ENCODE measurements around the gene KMO. TPM values are rescaled to one million over a fixed set of nuclear protein-coding genes. Genes with fewer than 3 reads are reported as not detected.

The KMO gene
- total RNA-seq, 1 donor: not detected

DNA sequence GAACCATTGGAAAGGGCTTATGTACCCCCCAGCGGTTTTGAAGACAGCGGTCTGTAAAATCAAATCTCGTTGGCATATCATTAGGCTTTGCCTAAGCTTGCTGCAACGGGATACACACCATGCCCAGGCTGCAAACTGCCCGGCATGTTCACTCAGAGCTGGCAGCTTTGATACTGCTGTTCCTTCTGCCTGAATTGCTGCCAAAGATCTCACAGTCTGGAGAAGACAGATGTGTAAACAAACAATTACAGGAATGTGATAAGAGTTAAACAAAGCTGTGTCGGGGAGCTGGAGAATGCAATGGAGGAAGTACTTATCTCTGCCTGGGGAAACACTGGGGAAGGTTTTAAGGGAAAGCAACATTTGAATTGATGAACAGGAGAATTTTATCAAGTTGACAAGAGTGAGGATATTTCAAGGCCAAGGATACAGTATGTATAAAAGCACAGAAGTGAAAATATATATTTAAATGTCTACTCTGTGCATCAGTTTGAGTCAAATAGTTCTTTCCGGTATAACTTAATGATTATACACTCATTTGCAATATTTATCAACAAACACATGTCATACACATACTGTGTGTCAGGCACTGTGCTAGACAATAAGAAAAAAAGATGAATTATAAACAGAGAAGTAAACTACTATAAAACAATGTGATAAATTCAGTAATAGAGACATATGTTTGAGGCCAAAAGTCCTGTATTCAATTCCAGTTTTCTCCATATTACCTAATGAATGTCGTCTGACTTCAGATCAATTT lies 78.1 kb downstream of the KMO start:
- no peak for TF ChIP-seq CTCF (IDR thresholded peaks at IDR 0.05; ENCODE audit: insufficient read depth, low read length)
- H3K4me3 ChIP-seq (ENCODE audit: low read depth, low read length): no peak overlapping the region
- DNase-seq (ENCODE audit: low read depth): peak; percentile 35

DNA sequence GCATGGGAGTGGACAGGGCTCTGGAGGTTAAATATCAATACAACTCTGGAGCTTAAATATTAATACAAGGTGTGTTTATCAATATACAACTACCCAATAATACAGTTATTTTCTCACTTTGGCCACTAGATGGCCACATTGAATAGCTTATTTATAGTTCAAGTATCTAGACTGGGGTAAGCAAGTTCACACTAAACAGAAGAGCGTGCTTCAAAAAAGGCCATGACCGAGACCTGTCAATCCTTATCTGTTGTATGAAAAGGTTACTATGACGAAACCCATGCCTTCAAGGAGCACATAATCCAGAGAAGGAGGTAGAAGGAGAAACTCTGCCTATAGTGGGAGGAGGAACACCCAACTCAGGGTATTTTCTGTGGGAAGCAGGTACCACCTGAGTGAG lies 78.9 kb downstream of the KMO start:
- H3K4me3 ChIP-seq (ENCODE audit: low read depth, low read length): no peak overlapping the region
- peak; percentile 61 for TF ChIP-seq CTCF (IDR thresholded peaks at IDR 0.05; ENCODE audit: insufficient read depth, low read length)
- peak; percentile 80 for DNase-seq (ENCODE audit: low read depth)

DNA sequence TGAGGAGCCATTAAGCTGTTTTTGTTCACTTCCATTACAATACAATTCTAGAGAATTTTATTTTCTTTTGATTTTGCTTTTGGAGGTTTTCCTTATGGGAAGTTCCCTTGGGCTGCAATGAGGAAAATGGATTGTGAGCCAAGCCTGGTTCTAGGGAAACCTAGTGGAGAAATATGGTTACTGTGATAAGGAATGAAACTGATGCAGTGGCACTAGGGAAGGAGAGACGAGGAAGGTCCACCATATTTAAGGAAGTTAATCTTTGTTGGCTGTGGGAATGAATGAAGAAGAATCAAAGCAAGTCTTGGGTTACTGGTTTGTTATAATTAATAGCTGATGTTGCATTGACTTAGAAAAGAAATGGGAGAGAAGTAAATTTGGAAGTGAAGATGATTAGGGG lies 79.6 kb downstream of the KMO start:
- TF ChIP-seq CTCF (IDR thresholded peaks at IDR 0.05; ENCODE audit: insufficient read depth, low read length): no peak
- DNase-seq (ENCODE audit: low read depth): peak; percentile 23
- no peak overlapping the region for H3K4me3 ChIP-seq (ENCODE audit: low read depth, low read length)

- H3K4me3 ChIP-seq (ENCODE audit: low read depth, low read length): no peak overlapping the region
- TF ChIP-seq CTCF (IDR thresholded peaks at IDR 0.05; ENCODE audit: insufficient read depth, low read length): no peak
- DNase-seq (ENCODE audit: low read depth): peak; percentile 88
Measured at GRCh38 chr1:241612533-241613477, 80.6 kb downstream of the KMO start.

GRCh38 chr1:241614144-241614543 lies 82.0 kb downstream of the KMO start:
- DNase-seq (ENCODE audit: low read depth): no peak
- TF ChIP-seq CTCF (IDR thresholded peaks at IDR 0.05; ENCODE audit: insufficient read depth, low read length): no peak
- H3K4me3 ChIP-seq (ENCODE audit: low read depth, low read length): no peak overlapping the region

DNA sequence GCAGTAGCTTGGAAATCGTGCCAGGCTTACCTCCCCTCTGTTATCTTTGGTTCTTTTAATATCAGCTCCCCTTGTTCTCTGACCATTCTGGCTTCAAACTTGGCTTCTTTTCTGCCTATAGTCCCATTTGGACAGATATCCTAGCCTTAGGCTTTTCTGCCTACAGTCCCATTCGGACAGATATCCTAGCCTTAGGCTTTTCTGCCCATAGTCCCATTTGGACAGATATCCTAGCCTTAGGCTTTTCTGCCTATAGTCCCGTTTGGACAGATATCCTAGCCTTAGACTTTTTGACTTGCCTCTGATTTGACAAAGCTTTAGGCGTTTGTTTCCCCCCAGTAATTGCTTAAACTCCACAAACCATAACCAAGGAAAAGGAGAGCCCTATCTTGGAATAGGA lies 82.4 kb downstream of the KMO start:
- DNase-seq (ENCODE audit: low read depth): no peak
- H3K4me3 ChIP-seq (ENCODE audit: low read depth, low read length): no peak overlapping the region
- TF ChIP-seq CTCF (IDR thresholded peaks at IDR 0.05; ENCODE audit: insufficient read depth, low read length): no peak

All from fibroblast of the aortic adventitia (primary cell).